ENCODE measurements around the gene BTBD2. TPM values are rescaled to one million over a fixed set of nuclear protein-coding genes. Genes with fewer than 3 reads are reported as not detected.

Gene BTBD2
- total and polyA plus RNA-seq, 2 of the 13 experiments (the other 11 are each of a cell fraction or from before 2014, with no cell fraction given): 28.1 to 45.3 TPM

- TF ChIP-seq, protein P1, sequence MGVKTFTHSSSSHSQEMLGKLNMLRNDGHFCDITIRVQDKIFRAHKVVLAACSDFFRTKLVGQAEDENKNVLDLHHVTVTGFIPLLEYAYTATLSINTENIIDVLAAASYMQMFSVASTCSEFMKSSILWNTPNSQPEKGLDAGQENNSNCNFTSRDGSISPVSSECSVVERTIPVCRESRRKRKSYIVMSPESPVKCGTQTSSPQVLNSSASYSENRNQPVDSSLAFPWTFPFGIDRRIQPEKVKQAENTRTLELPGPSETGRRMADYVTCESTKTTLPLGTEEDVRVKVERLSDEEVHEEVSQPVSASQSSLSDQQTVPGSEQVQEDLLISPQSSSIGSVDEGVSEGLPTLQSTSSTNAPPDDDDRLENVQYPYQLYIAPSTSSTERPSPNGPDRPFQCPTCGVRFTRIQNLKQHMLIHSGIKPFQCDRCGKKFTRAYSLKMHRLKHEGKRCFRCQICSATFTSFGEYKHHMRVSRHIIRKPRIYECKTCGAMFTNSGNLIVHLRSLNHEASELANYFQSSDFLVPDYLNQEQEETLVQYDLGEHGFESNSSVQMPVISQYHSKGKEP (CRISPR knock-in tag; IDR thresholded peaks at IDR 0.05): 0 out of 2 replicates have a peak, but pooled peaks have one; percentile 48
- TF ChIP-seq, protein P2, sequence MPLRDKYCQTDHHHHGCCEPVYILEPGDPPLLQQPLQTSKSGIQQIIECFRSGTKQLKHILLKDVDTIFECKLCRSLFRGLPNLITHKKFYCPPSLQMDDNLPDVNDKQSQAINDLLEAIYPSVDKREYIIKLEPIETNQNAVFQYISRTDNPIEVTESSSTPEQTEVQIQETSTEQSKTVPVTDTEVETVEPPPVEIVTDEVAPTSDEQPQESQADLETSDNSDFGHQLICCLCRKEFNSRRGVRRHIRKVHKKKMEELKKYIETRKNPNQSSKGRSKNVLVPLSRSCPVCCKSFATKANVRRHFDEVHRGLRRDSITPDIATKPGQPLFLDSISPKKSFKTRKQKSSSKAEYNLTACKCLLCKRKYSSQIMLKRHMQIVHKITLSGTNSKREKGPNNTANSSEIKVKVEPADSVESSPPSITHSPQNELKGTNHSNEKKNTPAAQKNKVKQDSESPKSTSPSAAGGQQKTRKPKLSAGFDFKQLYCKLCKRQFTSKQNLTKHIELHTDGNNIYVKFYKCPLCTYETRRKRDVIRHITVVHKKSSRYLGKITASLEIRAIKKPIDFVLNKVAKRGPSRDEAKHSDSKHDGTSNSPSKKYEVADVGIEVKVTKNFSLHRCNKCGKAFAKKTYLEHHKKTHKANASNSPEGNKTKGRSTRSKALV (CRISPR knock-in tag; IDR thresholded peaks at IDR 0.05): 0 out of 2 replicates have a peak, but pooled peaks have one; percentile 29
- TF ChIP-seq, protein P3, sequence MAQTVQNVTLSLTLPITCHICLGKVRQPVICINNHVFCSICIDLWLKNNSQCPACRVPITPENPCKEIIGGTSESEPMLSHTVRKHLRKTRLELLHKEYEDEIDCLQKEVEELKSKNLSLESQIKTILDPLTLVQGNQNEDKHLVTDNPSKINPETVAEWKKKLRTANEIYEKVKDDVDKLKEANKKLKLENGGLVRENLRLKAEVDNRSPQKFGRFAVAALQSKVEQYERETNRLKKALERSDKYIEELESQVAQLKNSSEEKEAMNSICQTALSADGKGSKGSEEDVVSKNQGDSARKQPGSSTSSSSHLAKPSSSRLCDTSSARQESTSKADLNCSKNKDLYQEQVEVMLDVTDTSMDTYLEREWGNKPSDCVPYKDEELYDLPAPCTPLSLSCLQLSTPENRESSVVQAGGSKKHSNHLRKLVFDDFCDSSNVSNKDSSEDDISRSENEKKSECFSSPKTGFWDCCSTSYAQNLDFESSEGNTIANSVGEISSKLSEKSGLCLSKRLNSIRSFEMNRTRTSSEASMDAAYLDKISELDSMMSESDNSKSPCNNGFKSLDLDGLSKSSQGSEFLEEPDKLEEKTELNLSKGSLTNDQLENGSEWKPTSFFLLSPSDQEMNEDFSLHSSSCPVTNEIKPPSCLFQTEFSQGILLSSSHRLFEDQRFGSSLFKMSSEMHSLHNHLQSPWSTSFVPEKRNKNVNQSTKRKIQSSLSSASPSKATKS (CRISPR knock-in tag; IDR thresholded peaks at IDR 0.05): no peak; the same call in 1 of the 2 replicates
- TF ChIP-seq TIGD3 (CRISPR knock-in tag; IDR thresholded peaks at IDR 0.05; ENCODE audit: borderline replicate concordance) (0 out of 2 replicates have a peak, but pooled peaks have one; percentile 57), RARG (CRISPR knock-in tag; IDR thresholded peaks at IDR 0.05; ENCODE audit: low read depth) (no peak), ZNF281 (CRISPR knock-in tag; IDR thresholded peaks at IDR 0.05; ENCODE audit: borderline replicate concordance) (0 out of 2 replicates have a peak, but pooled peaks have one; percentile 20), NR2F2 (IDR thresholded peaks at IDR 0.05; ENCODE audit: borderline replicate concordance, low read depth) (peak; percentile 51; the same call in 1 of the 2 replicates), GMEB2 (CRISPR knock-in tag; IDR thresholded peaks at IDR 0.05; ENCODE audit: low read depth) (no peak), ZNF577 (CRISPR knock-in tag; IDR thresholded peaks at IDR 0.05; ENCODE audit: borderline replicate concordance, low read depth) (no peak), CBX2 (IDR thresholded peaks at IDR 0.05; ENCODE audit: low read depth, low read length) (no peak), CBX2 (CRISPR knock-in tag; IDR thresholded peaks at IDR 0.05; ENCODE audit: low read depth) (no peak), PTBP1 (IDR thresholded peaks at IDR 0.05; ENCODE audit: low read depth, low read length, poor library complexity, severe bottlenecking) (no peak), MAFF (IDR thresholded peaks at IDR 0.05; ENCODE audit: low read depth, low read length) (no peak), HOXA9 (CRISPR knock-in tag; IDR thresholded peaks at IDR 0.05; ENCODE audit: borderline replicate concordance) (no peak), ZNF768 (CRISPR knock-in tag; IDR thresholded peaks at IDR 0.05) (peak; percentile 30; the same call in 1 of the 2 replicates)
Observed at GRCh38 chr19:2061495-2062388, 46.2 kb upstream of the BTBD2 start (continued).

Measured in HepG2 (cell line).